Measurements from ENCODE around the gene SCP2. TPM values are rescaled to one million over a fixed set of nuclear protein-coding genes. Genes with fewer than 3 reads are reported as not detected.

Gene SCP2
- total and polyA plus RNA-seq, 2 of the 4 experiments (the other 2 are of a cell fraction), result 70.4 to 83.1 TPM

GRCh38 chr1:52963101-52963500 lies 36.0 kb downstream of the SCP2 start:
- Histone ChIP-seq H2AK5ac (ENCODE audit: low read depth, low read length) (no peak overlapping the region), H2AK9ac (replicated peaks; ENCODE audit: low read depth, low read length, poor library complexity) (no peak overlapping the region), H3K4me3 (ENCODE audit: insufficient read depth, low read depth, low read length) (no peak overlapping the region), H3K4me2 (ENCODE audit: low read depth, low read length) (no peak overlapping the region), H2BK15ac (ENCODE audit: low read depth, low read length) (no peak overlapping the region), H2BK20ac (ENCODE audit: low read depth, low read length) (no peak overlapping the region), H3K4me1 (ENCODE audit: control insufficient read depth, insufficient read depth, low read length) (no peaks in the 10 kb centered on the region), H4K5ac (ENCODE audit: low read depth, low read length) (no peak overlapping the region), H4K20me1 (ENCODE audit: insufficient read depth, low read length) (no peaks in the 10 kb centered on the region), H3K14ac (replicated peaks; ENCODE audit: low read depth, low read length) (no peak overlapping the region), H3K18ac (ENCODE audit: low read depth, low read length) (no peak overlapping the region), H2AFZ (replicated peaks; ENCODE audit: low read length, poor library complexity) (no peak overlapping the region), H3K4ac (ENCODE audit: low read depth, low read length) (no peak overlapping the region), H2BK5ac (ENCODE audit: low read depth, low read length, poor library complexity, severe bottlenecking) (no peak overlapping the region), H3K9ac (ENCODE audit: low read depth, low read length) (no peak overlapping the region), H4K8ac (ENCODE audit: low read depth in 2 of 2, low read length in 2 of 2) (no peak overlapping the region), H3K9me3 (ENCODE audit: control insufficient read depth, insufficient read depth, low read length) (no peaks in the 10 kb centered on the region), H3K27me3 (ENCODE audit: control insufficient read depth, insufficient read depth, low read length) (no peaks in the 10 kb centered on the region), H3K36me3 (ENCODE audit: control insufficient read depth, insufficient read depth, low read length) (peaks cover 5% of the 10 kb centered on the region; the same call in 1 of the 2 replicates), H2BK120ac (ENCODE audit: low read depth, low read length) (no peak overlapping the region), H3K9me1 (ENCODE audit: insufficient read depth, low read length) (no peaks in the 10 kb centered on the region), H4K91ac (ENCODE audit: insufficient read depth, low read depth, low read length) (no peak overlapping the region), H3K56ac (ENCODE audit: extremely low read depth, insufficient read depth, low read length) (no peak overlapping the region), H3K79me1 (ENCODE audit: low read depth in 1 of 2, low read length in 2 of 2) (no peaks in the 10 kb centered on the region), H3K27ac (ENCODE audit: insufficient read depth, low read length) (no peak overlapping the region), H3K23ac (ENCODE audit: low read depth, low read length) (no peak overlapping the region)
- ATAC-seq (ENCODE audit: low read depth), result no peak
- WGBS, 2 experiments (ENCODE audit: extremely low coverage in 2 of 2, insufficient read length in 1 of 2), result no CpG with 5 or more reads among the region's 2 CpGs
- no peak for TF ChIP-seq RFX5 (IDR thresholded peaks at IDR 0.05; ENCODE audit: low read depth, low read length)
- TF ChIP-seq FOS (IDR thresholded peaks at IDR 0.05; ENCODE audit: low read depth, low read length), result no peak
- ChIA-PET CTCF (interaction anchor here (0.6 to 0.7 kb wide), 2 partner anchors 224 to 303 kb away, joined by 3 read pairs; no protein-coding TSS in a partner anchor), POLR2A (ENCODE audit: unreplicated experiment) (no interaction called here)
- dilution Hi-C loops (cut with HindIII; ENCODE audit: low sequenced_read_pairs, unreplicated experiment), result no loop called here
- DNase-seq, result no peak
- in situ Hi-C loops (cut with MboI; ENCODE audit: low sequenced_read_pairs), result no loop called here
- no TSS peak for BruUV-seq (replicated peaks)
- intact Hi-C loops (cut with micrococcal nuclease), result no loop called here
